Measurements from ENCODE around the gene PPP4R3B.

The PPP4R3B gene

GRCh38 chr2:55511508-55512124, 105.8 kb downstream of the PPP4R3B start:
- DNase-seq (ENCODE audit: low spot score), result no peak

GRCh38 chr2:55502590-55503141, 114.8 kb downstream of the PPP4R3B start:
- no peak for DNase-seq (ENCODE audit: low spot score)

GRCh38 chr2:55500025-55500424, 117.4 kb downstream of the PPP4R3B start:
- DNase-seq (ENCODE audit: low spot score), result no peak

- DNase-seq (ENCODE audit: low spot score), result no peak
Observed at GRCh38 chr2:55498582-55498981, 118.8 kb downstream of the PPP4R3B start.

Data from hematopoietic multipotent progenitor cell treated with erythropoietin and hydrocortisone succinate and interleukin-3 and kit ligand, for 17 days (in vitro differentiated cells).